A204.1 (cell line): ENCODE data around the gene WDR20.
"Not testable (repeated sequence)": the region's sequence is repeated elsewhere in the genome, so short reads cannot be mapped to it uniquely, and the experiment has no call there.

ENCODE experiments used
- FAIRE-seq: peaks from 2 replicates; lab custom pipeline; 2012; peaks lifted over from hg19 to GRCh38; lab: Jason Lieb, UNC

Gene WDR20

GRCh38 chr14:102171173-102172020 is 31.7 kb downstream of the WDR20 start:
- FAIRE-seq = peak; percentile 29

GRCh38 chr14:102172021-102172272 is 32.2 kb downstream of the WDR20 start:
- not testable (repeated sequence) for FAIRE-seq

- FAIRE-seq = not testable (repeated sequence)
These were observed 33.0 kb downstream of the WDR20 start for GRCh38 chr14:102172721-102173120.

- no peak for FAIRE-seq
These were observed 37.5 kb downstream of the WDR20 start for GRCh38 chr14:102177161-102177560.

GRCh38 chr14:102178806-102179205 is 39.1 kb downstream of the WDR20 start:
- FAIRE-seq = no peak

GRCh38 chr14:102180248-102180998 is 40.7 kb downstream of the WDR20 start:
- FAIRE-seq = no peak

- FAIRE-seq = no peak
These were observed 41.5 kb downstream of the WDR20 start for GRCh38 chr14:102181187-102181586.

- FAIRE-seq = no peak
These were observed 42.5 kb downstream of the WDR20 start for GRCh38 chr14:102182190-102182589.

- no peak for FAIRE-seq
These were observed 43.4 kb downstream of the WDR20 start for GRCh38 chr14:102182936-102183619.

GRCh38 chr14:102183886-102184285 is 44.2 kb downstream of the WDR20 start:
- no peak for FAIRE-seq

- FAIRE-seq = no peak
These were observed 44.8 kb downstream of the WDR20 start for GRCh38 chr14:102184316-102185035.

GRCh38 chr14:102185360-102185759 is 45.7 kb downstream of the WDR20 start:
- FAIRE-seq = no peak

- FAIRE-seq = no peak
These were observed 47.3 kb downstream of the WDR20 start for GRCh38 chr14:102187044-102187443.

- no peak for FAIRE-seq
These were observed 47.9 kb downstream of the WDR20 start for GRCh38 chr14:102187568-102188001.

GRCh38 chr14:102188187-102188586 is 48.5 kb downstream of the WDR20 start:
- no peak for FAIRE-seq

GRCh38 chr14:102189874-102190273 is 50.2 kb downstream of the WDR20 start:
- no peak for FAIRE-seq

GRCh38 chr14:102192840-102193502 is 53.3 kb downstream of the WDR20 start:
- FAIRE-seq = no peak

GRCh38 chr14:102194856-102195255 is 55.2 kb downstream of the WDR20 start:
- FAIRE-seq = no peak

GRCh38 chr14:102195446-102195845 is 55.7 kb downstream of the WDR20 start:
- FAIRE-seq = no peak

GRCh38 chr14:102196039-102196901 is 56.6 kb downstream of the WDR20 start:
- no peak for FAIRE-seq

GRCh38 chr14:102196902-102197230 is 57.2 kb downstream of the WDR20 start:
- no peak for FAIRE-seq
